Lower leg skin (tissue), 3 donors: Measurements from ENCODE around the gene TIPRL.

Experiments
- CTCF ChIP-seq, 3 donors: fragments of 450-650 bp; IDR thresholded peaks; one replicate each; pipeline ENCODE4 v1.5.1; 2016; ENCODE audit warnings: antibody characterized with exemption in 3 of 3, mild to moderate bottlenecking in 3 of 3, moderate library complexity in 2 of 3
- POLR2A ChIP-seq, 2 donors: fragments of 450-650 bp; IDR thresholded peaks; one replicate each; pipeline ENCODE4 v1.6.1; 2016 to 2017; ENCODE audit warnings: antibody characterized with exemption in 2 of 2, mild to moderate bottlenecking in 1 of 2, moderate library complexity in 1 of 2

DNA sequence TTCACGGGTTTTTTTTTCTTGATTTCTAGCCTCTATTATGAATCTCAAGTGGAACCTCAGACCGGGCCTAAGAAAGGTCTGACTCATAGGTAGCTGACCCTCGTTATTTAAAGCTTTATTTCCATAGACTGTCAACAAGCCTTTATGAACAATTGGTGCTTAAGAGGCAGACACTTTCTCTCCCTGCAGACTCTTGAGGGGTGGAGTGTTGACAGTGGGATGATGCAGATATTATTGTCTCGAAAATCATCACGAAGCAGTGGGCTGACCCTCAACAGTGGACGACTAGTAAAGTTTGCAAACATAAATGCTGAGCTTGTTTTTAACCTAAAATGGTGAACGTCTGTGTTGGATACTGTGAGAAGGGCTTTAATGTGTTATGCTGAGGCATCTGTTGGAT is 48.9 kb downstream of the TIPRL start:
- TF ChIP-seq CTCF (IDR thresholded peaks at IDR 0.05) (no peak), POLR2A (IDR thresholded peaks at IDR 0.05) (no peak)
